PC-3 (cell line): ENCODE data around the gene SNIP1. TPM values are rescaled to one million over a fixed set of nuclear protein-coding genes. Genes with fewer than 3 reads are reported as not detected.
"Not testable (repeated sequence)": the region's sequence is repeated elsewhere in the genome, so short reads cannot be mapped to it uniquely, and the experiment has no call there.

ENCODE experiments used
- ATAC-seq: fragments of 200-7000 bp; cut with Tn5 transposase; 2 replicates; pipeline ENCODE4 v1.9.1; 2020; ENCODE audit warnings: mild to moderate bottlenecking, moderate library complexity
- BruUV-seq: library from RNA; stranded (reverse); fragments of 400-500 nt; replicated peaks from 2 replicates; lab custom pipeline; 2021; lab: Mats Ljungman, UMichigan
- CTCF ChIA-PET: fragments of 300-600 bp; sonication (Branson Sonifier 250); formaldehyde crosslinking; loops from one replicate; lab custom pipeline; 2022; ENCODE audit warnings: antibody characterized with exemption; lab: Charles Lee
- POLR2A ChIA-PET: fragments of 300-600 bp; sonication (Branson Sonifier 250); formaldehyde crosslinking; loops from one replicate; lab custom pipeline; 2022; ENCODE audit warnings: antibody characterized with exemption; ENCODE audit not compliant: unreplicated experiment; lab: Charles Lee
- DNase-seq: peaks from one replicate; pipeline ENCODE4 v3.0.0-alpha.2; 2015
- H2AFZ ChIP-seq: fragments of 300-600 bp; sonication (generic); 2 replicates; pipeline ENCODE4 v1.6.0; 2016; ENCODE audit warnings: antibody characterized with exemption, low read length
- H3F3A ChIP-seq: fragments of 300-600 bp; sonication (generic); one replicate; pipeline ENCODE4 v1.6.0; 2017; ENCODE audit warnings: antibody characterized with exemption, low read length, control low read depth, mild to moderate bottlenecking; ENCODE audit not compliant: unreplicated experiment
- H3K27ac ChIP-seq: fragments of 300-600 bp; sonication (generic); 2 replicates; pipeline ENCODE4 v1.5.1; 2016; ENCODE audit warnings: mild to moderate bottlenecking, low read length
- H3K27me3 ChIP-seq: fragments of 300-600 bp; sonication (generic); 2 replicates; pipeline ENCODE4 v1.6.1; 2016; ENCODE audit warnings: low read length, mixed read lengths
- H3K36me3 ChIP-seq: fragments of 300-600 bp; sonication (generic); 2 replicates; pipeline ENCODE4 v1.6.1; 2016; ENCODE audit warnings: low read depth, mixed run types, low read length, mixed read lengths
- H3K4me1 ChIP-seq: fragments of 300-600 bp; sonication (generic); 2 replicates; pipeline ENCODE4 v1.5.1; 2016; ENCODE audit warnings: low read length; ENCODE audit not compliant: insufficient read depth
- H3K4me2 ChIP-seq: fragments of 300-600 bp; sonication (generic); 2 replicates; pipeline ENCODE4 v1.6.0; 2016; ENCODE audit warnings: low read length
- H3K4me3 ChIP-seq: fragments of 300-600 bp; sonication (generic); 2 replicates; pipeline ENCODE4 v1.5.1; 2016; ENCODE audit warnings: mild to moderate bottlenecking, low read length, mixed read lengths
- H3K79me2 ChIP-seq: fragments of 300-600 bp; sonication (generic); 2 replicates; pipeline ENCODE4 v1.6.1; 2017; ENCODE audit warnings: low read length, mixed read lengths
- H3K9ac ChIP-seq: fragments of 300-600 bp; sonication (generic); 2 replicates; pipeline ENCODE4 v1.6.0; 2016; ENCODE audit warnings: mild to moderate bottlenecking, low read length
- H3K9me2 ChIP-seq: fragments of 300-600 bp; sonication (generic); replicated peaks from 2 replicates; pipeline ENCODE4 v1.6.1; 2016; ENCODE audit warnings: mixed run types, low read length, mixed read lengths
- H3K9me3 ChIP-seq: fragments of 300-600 bp; sonication (generic); 2 replicates; pipeline ENCODE4 v1.6.1; 2016; ENCODE audit warnings: low read length, mixed read lengths
- H4K20me1 ChIP-seq: fragments of 300-600 bp; sonication (generic); 2 replicates; pipeline ENCODE4 v1.6.1; 2016; ENCODE audit warnings: low read length, mixed read lengths
- EZH2 ChIP-seq: fragments of 300-600 bp; sonication (generic); IDR thresholded peaks from one replicate; pipeline ENCODE4 v1.6.1; 2017; ENCODE audit warnings: antibody characterized with exemption, mild to moderate bottlenecking, low read length; ENCODE audit not compliant: unreplicated experiment
- EZH2phosphoT487 ChIP-seq: fragments of 300-600 bp; sonication (generic); IDR thresholded peaks from 2 replicates; pipeline ENCODE4 v1.6.1; 2018; ENCODE audit warnings: mild to moderate bottlenecking, antibody characterized with exemption, low read length, borderline replicate concordance
- intact Hi-C: fragments of 100-400 bp; cut with micrococcal nuclease; formaldehyde crosslinking; loops from 2 replicates; pipeline ENCODE4 v1.9.0; 2023
- total RNA-seq: library from RNA; depleted of rRNA; stranded (reverse); fragments of >200 nt; gene quantifications from 2 replicates; pipeline ENCODE4 v1.2.3, GENCODE V29; 2014
- TF ChIP-seq, protein P1 (sequence below): fragments of 300-600 bp; sonication (generic); conservative IDR thresholded peaks from 2 replicates; pipeline ENCODE4 v1.5.1; 2017; ENCODE audit warnings: antibody characterized with exemption, low read depth, mild to moderate bottlenecking, low read length

SNIP1 gene
- total RNA-seq, 1 experiment from 2014 or later: 23.1 TPM

DNA sequence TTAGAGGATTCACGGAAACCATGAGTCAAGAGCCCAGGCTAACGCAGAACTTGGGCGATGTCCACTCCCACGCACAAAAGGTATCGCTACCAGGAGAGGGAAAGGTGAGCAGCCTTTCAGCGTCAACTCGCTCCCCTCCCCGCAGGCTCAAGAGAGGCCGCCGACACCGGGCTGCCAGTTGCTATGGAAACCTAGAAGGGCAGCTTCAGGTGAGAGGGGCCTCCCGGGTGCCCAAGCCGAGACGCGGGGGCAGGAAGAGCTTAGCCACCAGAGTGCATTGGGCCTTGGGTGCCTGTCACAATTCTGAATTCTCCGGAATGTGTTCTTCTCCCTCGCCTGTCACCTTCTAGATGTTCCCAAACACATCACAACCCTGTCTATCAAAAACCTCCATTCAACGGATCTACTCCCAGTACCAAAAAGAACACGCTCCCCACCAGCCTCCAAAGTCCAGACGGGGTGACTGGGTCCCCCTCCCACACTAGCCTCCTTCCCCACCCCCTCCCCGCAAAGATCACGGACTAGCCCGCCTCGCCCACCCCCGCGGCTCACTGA is 40.2 kb downstream of the SNIP1 start:
- peak; percentile 32 for DNase-seq
- peak; percentile 15 for ATAC-seq

DNA sequence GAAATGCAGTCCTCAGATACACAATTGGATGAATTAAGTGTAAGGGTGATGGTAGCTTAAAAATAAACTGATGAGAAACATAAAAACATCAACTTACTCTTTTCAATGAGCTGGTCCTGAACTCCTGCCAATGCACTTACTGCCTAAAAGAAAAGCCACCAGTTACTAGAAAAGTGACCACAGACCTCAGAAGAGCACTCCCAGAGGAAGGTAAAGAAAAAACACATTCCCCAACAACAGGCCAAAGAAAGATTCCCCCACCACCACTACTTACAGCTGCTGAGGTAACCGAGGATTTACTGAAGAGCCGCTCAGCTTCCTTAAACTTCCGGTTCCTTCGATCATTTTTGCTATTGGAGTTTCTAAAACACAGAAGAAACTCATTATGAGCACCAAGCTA is 44.9 kb downstream of the SNIP1 start:
- no TSS peak for BruUV-seq
- no peak overlapping the region for H2AFZ ChIP-seq
- TF ChIP-seq, protein P1, sequence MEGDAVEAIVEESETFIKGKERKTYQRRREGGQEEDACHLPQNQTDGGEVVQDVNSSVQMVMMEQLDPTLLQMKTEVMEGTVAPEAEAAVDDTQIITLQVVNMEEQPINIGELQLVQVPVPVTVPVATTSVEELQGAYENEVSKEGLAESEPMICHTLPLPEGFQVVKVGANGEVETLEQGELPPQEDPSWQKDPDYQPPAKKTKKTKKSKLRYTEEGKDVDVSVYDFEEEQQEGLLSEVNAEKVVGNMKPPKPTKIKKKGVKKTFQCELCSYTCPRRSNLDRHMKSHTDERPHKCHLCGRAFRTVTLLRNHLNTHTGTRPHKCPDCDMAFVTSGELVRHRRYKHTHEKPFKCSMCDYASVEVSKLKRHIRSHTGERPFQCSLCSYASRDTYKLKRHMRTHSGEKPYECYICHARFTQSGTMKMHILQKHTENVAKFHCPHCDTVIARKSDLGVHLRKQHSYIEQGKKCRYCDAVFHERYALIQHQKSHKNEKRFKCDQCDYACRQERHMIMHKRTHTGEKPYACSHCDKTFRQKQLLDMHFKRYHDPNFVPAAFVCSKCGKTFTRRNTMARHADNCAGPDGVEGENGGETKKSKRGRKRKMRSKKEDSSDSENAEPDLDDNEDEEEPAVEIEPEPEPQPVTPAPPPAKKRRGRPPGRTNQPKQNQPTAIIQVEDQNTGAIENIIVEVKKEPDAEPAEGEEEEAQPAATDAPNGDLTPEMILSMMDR: peak; percentile 54
- TF ChIP-seq EZH2 (no peak), EZH2phosphoT487 (no peak)
- no peak overlapping the region for H3K4me2 ChIP-seq
- H3K9me2 ChIP-seq: no peaks in the 10 kb centered on the region
- ATAC-seq: peak; percentile 57
- DNase-seq: peak; percentile 54
- peaks cover 37% of the 10 kb centered on the region for H3K79me2 ChIP-seq
- peaks cover 12% of the 10 kb centered on the region; the same call in 1 of the 2 replicates for H3K4me1 ChIP-seq
- POLR2A ChIA-PET: no interaction called here
- intact Hi-C loops: no loop called here
- no peak overlapping the region for H3K9ac ChIP-seq
- H3K27ac ChIP-seq: no peak overlapping the region
- no peak overlapping the region for H3K4me3 ChIP-seq
- H4K20me1 ChIP-seq: 0 out of 2 replicates have a peak, but pooled peaks cover 10% of the 10 kb centered on the region
- no peaks in the 10 kb centered on the region for H3K9me3 ChIP-seq
- no peaks in the 10 kb centered on the region for H3K27me3 ChIP-seq
- H3F3A ChIP-seq: peaks cover 8% of the 10 kb centered on the region
- H3K36me3 ChIP-seq: peaks cover 34% of the 10 kb centered on the region
- CTCF ChIA-PET: interaction anchor here (1.1 to 1.6 kb wide), 3 partner anchors 14 to 51 kb away, joined by 6 to 7 read pairs (median 6); no protein-coding TSS in a partner anchor

More for the DNA sequence above, 40.2 kb downstream of the SNIP1 start:
- H3K9ac ChIP-seq: peak overlapping the region; percentile 80
- POLR2A ChIA-PET: interaction anchor here (0.6 to 0.7 kb wide), 2 partner anchors 15 to 177 kb away, joined by 8 to 25 read pairs; a partner anchor contains a TSS
- TF ChIP-seq, protein P1: no peak
- TF ChIP-seq EZH2 (no peak), EZH2phosphoT487 (no peak)
- H3K4me1 ChIP-seq: peaks cover 19% of the 10 kb centered on the region
- peak overlapping the region; percentile 93 for H3K4me2 ChIP-seq
- H3K27me3 ChIP-seq: no peaks in the 10 kb centered on the region
- H3K9me3 ChIP-seq: no peaks in the 10 kb centered on the region
- peaks cover 4% of the 10 kb centered on the region for H3F3A ChIP-seq
- peak overlapping the region; percentile 76; the same call in 1 of the 2 replicates for H3K27ac ChIP-seq
- CTCF ChIA-PET: interaction anchor here (0.6 to 1.7 kb wide), 3 partner anchors 27 to 226 kb away, joined by 4 to 10 read pairs (median 4); partner anchors contain the start of gene SNIP1
- H4K20me1 ChIP-seq: 0 out of 2 replicates have a peak, but pooled peaks cover 7% of the 10 kb centered on the region
- intact Hi-C loops: loop anchor here (1.0 to 2.0 kb wide), 3 partner anchors 15 to 35 kb away; no protein-coding TSS in a partner anchor
- no peaks in the 10 kb centered on the region for H3K9me2 ChIP-seq
- peaks cover 9% of the 10 kb centered on the region for H3K36me3 ChIP-seq
- peak overlapping the region; percentile 79 for H3K4me3 ChIP-seq
- H3K79me2 ChIP-seq: peaks cover 38% of the 10 kb centered on the region
- no TSS peak for BruUV-seq
- peak overlapping the region; percentile 76 for H2AFZ ChIP-seq

DNA sequence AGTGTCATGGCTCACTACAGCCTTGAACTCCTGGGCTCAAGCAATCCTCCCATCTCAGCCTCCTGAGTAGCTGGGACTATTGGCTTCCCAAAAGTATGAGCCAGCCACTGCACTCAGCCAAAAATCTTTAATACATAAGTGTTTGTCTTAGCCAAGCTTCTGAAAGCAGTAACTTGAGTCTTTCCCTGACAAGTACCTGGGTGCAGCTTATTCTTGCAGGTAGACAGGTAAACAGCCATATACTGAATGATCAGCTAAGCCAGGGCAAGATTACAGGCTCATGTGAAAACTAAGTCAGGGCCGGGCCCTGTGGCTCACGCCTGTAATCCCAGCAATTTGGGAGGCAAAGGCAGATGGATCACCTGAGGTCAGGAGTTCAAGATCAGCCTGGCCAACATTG is 47.4 kb downstream of the SNIP1 start:
- Histone ChIP-seq H3K27ac (no peak overlapping the region), H3K9me3 (no peaks in the 10 kb centered on the region), H2AFZ (no peak overlapping the region), H3K4me2 (no peak overlapping the region), H3K9ac (no peak overlapping the region), H3K9me2 (no peaks in the 10 kb centered on the region), H3K36me3 (peaks cover 36% of the 10 kb centered on the region), H3F3A (peaks cover 8% of the 10 kb centered on the region), H3K79me2 (peaks cover 14% of the 10 kb centered on the region), H3K27me3 (no peaks in the 10 kb centered on the region), H4K20me1 (0 out of 2 replicates have a peak, but pooled peaks cover 5% of the 10 kb centered on the region), H3K4me1 (no peaks in the 10 kb centered on the region), H3K4me3 (no peak overlapping the region)
- ChIA-PET POLR2A (no interaction called here), CTCF (no interaction called here)
- ATAC-seq (no peak), DNase-seq (no peak)
- no TSS peak for BruUV-seq
- intact Hi-C loops: no loop called here
- no peak for TF ChIP-seq EZH2phosphoT487
- TF ChIP-seq, protein P1: no peak
- TF ChIP-seq EZH2: no peak

DNA sequence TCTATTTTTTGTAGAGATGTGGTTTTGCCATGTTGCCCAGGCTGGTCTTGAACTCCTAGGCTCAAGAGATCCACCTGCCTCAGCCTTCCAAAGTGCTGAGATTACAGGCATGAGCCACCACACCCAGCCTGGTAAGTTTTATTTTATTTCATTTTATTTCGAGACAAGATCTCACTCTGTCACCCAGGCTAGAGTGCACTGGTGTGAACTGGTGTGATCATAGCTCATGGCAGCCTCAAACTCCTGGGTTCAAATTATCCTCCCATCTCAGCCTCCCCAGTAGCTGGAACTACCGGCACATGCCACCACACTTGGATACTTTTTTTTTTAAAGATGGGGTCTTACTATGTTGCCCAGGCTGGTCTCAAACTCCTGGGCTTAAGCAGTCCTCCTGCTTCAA is 51.3 kb downstream of the SNIP1 start:
- H3K4me2 ChIP-seq, H2AFZ ChIP-seq, BruUV-seq, H3K79me2 ChIP-seq, intact Hi-C loops, H3K9me2 ChIP-seq, ATAC-seq, H3K9me3 ChIP-seq, H4K20me1 ChIP-seq, H3K9ac ChIP-seq, H3K4me3 ChIP-seq, H3K27me3 ChIP-seq, POLR2A ChIA-PET, H3F3A ChIP-seq, H3K27ac ChIP-seq, DNase-seq: not testable (repeated sequence)
- CTCF ChIA-PET: interaction anchor here (0.6 kb wide), 1 partner anchor 100 kb away, joined by 3 read pairs; no protein-coding TSS in a partner anchor
- Histone ChIP-seq H3K36me3 (peaks cover 38% of the 10 kb centered on the region), H3K4me1 (peaks cover 31% of the 10 kb centered on the region)
